Caco-2 (cell line): ENCODE data around the gene C3. TPM values are rescaled to one million over a fixed set of nuclear protein-coding genes. Genes with fewer than 3 reads are reported as not detected.

Experiments
- BruUV-seq: library from RNA; stranded (reverse); fragments of 400-500 nt; replicated peaks from 2 replicates; lab custom pipeline; 2021; lab: Mats Ljungman, UMichigan
- CTCF ChIA-PET: fragments of 300-600 bp; sonication (Branson Sonifier 250); formaldehyde crosslinking; loops from one replicate; lab custom pipeline; 2022; ENCODE audit warnings: antibody characterized with exemption; lab: Charles Lee
- POLR2A ChIA-PET: fragments of 300-600 bp; sonication (Branson Sonifier 250); formaldehyde crosslinking; loops from one replicate; lab custom pipeline; 2022; ENCODE audit warnings: antibody characterized with exemption; lab: Charles Lee
- DNase-seq, 2 experiments: peaks; one replicate each; pipeline versions ENCODE4 v3.0.0 to v3.0.0-alpha.2; 2020 to 2022
- H3K27me3 ChIP-seq: replicated peaks from 2 replicates; pipeline ENCODE4 v1.6.0; 2011; ENCODE audit warnings: low read length; ENCODE audit not compliant: control insufficient read depth, insufficient read depth
- H3K36me3 ChIP-seq: 2 replicates; pipeline ENCODE4 v1.5.1; 2011; ENCODE audit warnings: low read length; ENCODE audit not compliant: control insufficient read depth, insufficient read depth
- H3K4me1 ChIP-seq: fragments of 250-450 bp; sonication (Bioruptor Pico); 2 replicates; pipeline ENCODE4 v1.5.1; 2020; ENCODE audit warnings: mild to moderate bottlenecking
- H3K4me3 ChIP-seq: 2 replicates; pipeline ENCODE4 v1.5.1; 2011; ENCODE audit warnings: low read depth, mild to moderate bottlenecking, control low read depth, low read length
- H3K9me3 ChIP-seq: fragments of 250-450 bp; sonication (Bioruptor Pico); 2 replicates; pipeline ENCODE4 v1.5.1; 2020; ENCODE audit warnings: mild to moderate bottlenecking, moderate library complexity
- H3K27ac Mint-ChIP-seq: one replicate; pipeline ENCODE4 v1.8.0; 2022; ENCODE audit warnings: mixed read lengths; ENCODE audit not compliant: unreplicated experiment
- H3K27me3 Mint-ChIP-seq: one replicate; pipeline ENCODE4 v1.8.0; 2022; ENCODE audit warnings: mixed read lengths; ENCODE audit not compliant: insufficient read depth, unreplicated experiment
- H3K36me3 Mint-ChIP-seq: one replicate; pipeline ENCODE4 v1.8.0; 2022; ENCODE audit warnings: mild to moderate bottlenecking, mixed read lengths; ENCODE audit not compliant: insufficient read depth, unreplicated experiment
- H3K4me1 Mint-ChIP-seq: one replicate; pipeline ENCODE4 v1.8.0; 2022; ENCODE audit warnings: low read depth, mixed read lengths; ENCODE audit not compliant: unreplicated experiment
- H3K4me3 Mint-ChIP-seq: one replicate; pipeline ENCODE4 v1.8.0; 2022; ENCODE audit warnings: mild to moderate bottlenecking, moderate library complexity, mixed read lengths; ENCODE audit not compliant: unreplicated experiment
- H3K9me3 Mint-ChIP-seq: one replicate; pipeline ENCODE4 v1.8.0; 2022; ENCODE audit warnings: mixed read lengths; ENCODE audit not compliant: unreplicated experiment
- CTCF ChIP-seq, 2 experiments: fragments of 200-600 bp in 1 of 2; IDR thresholded peaks; 1 replicate in 1 of 2; 2 replicates in 1 of 2; pipeline versions ENCODE4 v1.5.1 to v1.8.0; 2011 to 2022; ENCODE audit warnings: antibody characterized with exemption in 1 of 2, control low read depth in 1 of 2, inconsistent platforms in 1 of 2, low read depth in 1 of 2, low read length in 1 of 2, mild to moderate bottlenecking in 1 of 2, moderate library complexity in 1 of 2; ENCODE audit not compliant: insufficient read depth in 1 of 2, severe bottlenecking in 1 of 2, unreplicated experiment in 1 of 2
- intact Hi-C: fragments of 100-400 bp; cut with micrococcal nuclease; formaldehyde crosslinking; loops from one replicate; pipeline ENCODE4 v1.10.0; 2022; ENCODE audit not compliant: unreplicated experiment
- total RNA-seq: library from RNA; stranded (reverse); gene quantifications from 2 replicates; pipeline ENCODE4 v1.2.3, GENCODE V29; 2022

Gene C3
- total RNA-seq, 1 experiment from 2014 or later: 21.7 TPM

- no peak for DNase-seq
- Histone ChIP-seq H3K27me3 (no peaks in the 10 kb centered on the region), H3K9me3 (no peaks in the 10 kb centered on the region), H3K4me3 (no peak overlapping the region), H3K36me3 (no peaks in the 10 kb centered on the region), H3K4me1 (no peaks in the 10 kb centered on the region)
- H3K4me1 Mint-ChIP-seq: no peaks in the 10 kb centered on the region
- H3K4me3 Mint-ChIP-seq: no peak overlapping the region
- no peaks in the 10 kb centered on the region for H3K9me3 Mint-ChIP-seq
- TF ChIP-seq CTCF (IDR thresholded peaks at IDR 0.05; ENCODE audit: insufficient read depth in 1 of 2, low read depth in 1 of 2, low read length in 1 of 2, severe bottlenecking in 1 of 2, unreplicated experiment in 1 of 2): no peak
- POLR2A ChIA-PET: no interaction called here
- H3K27ac Mint-ChIP-seq: no peak overlapping the region
- no TSS peak for BruUV-seq
- CTCF ChIA-PET: no interaction called here
- peaks cover 5% of the 10 kb centered on the region for H3K27me3 Mint-ChIP-seq
- intact Hi-C loops: no loop called here
- no peaks in the 10 kb centered on the region for H3K36me3 Mint-ChIP-seq
Measured at GRCh38 chr19:6678690-6679109, 41.8 kb downstream of the C3 start.

GRCh38 chr19:6677883-6678689 is 42.4 kb downstream of the C3 start:
- Mint-ChIP-seq H3K27me3 (peaks cover 5% of the 10 kb centered on the region), H3K27ac (no peak overlapping the region), H3K9me3 (no peaks in the 10 kb centered on the region), H3K4me3 (no peak overlapping the region), H3K4me1 (no peaks in the 10 kb centered on the region), H3K36me3 (no peaks in the 10 kb centered on the region)
- Histone ChIP-seq H3K9me3 (no peaks in the 10 kb centered on the region), H3K4me3 (no peak overlapping the region), H3K4me1 (no peaks in the 10 kb centered on the region), H3K27me3 (no peaks in the 10 kb centered on the region), H3K36me3 (no peaks in the 10 kb centered on the region)
- no peak for TF ChIP-seq CTCF (IDR thresholded peaks at IDR 0.05; ENCODE audit: insufficient read depth in 1 of 2, low read depth in 1 of 2, low read length in 1 of 2, severe bottlenecking in 1 of 2, unreplicated experiment in 1 of 2)
- no TSS peak for BruUV-seq
- peak in 1 of 2 experiments; percentile 18 for DNase-seq
- ChIA-PET CTCF (no interaction called here), POLR2A (no interaction called here)
- intact Hi-C loops: no loop called here

GRCh38 chr19:6677495-6677882 is 43.0 kb downstream of the C3 start:
- intact Hi-C loops: no loop called here
- Histone ChIP-seq H3K36me3 (no peaks in the 10 kb centered on the region), H3K4me1 (no peaks in the 10 kb centered on the region), H3K9me3 (no peaks in the 10 kb centered on the region), H3K27me3 (no peaks in the 10 kb centered on the region), H3K4me3 (no peak overlapping the region)
- no TSS peak for BruUV-seq
- POLR2A ChIA-PET: no interaction called here
- CTCF ChIA-PET: no interaction called here
- DNase-seq: no peak
- H3K4me3 Mint-ChIP-seq: no peak overlapping the region
- no peak overlapping the region for H3K27ac Mint-ChIP-seq
- no peaks in the 10 kb centered on the region for H3K9me3 Mint-ChIP-seq
- no peaks in the 10 kb centered on the region for H3K36me3 Mint-ChIP-seq
- H3K27me3 Mint-ChIP-seq: peaks cover 5% of the 10 kb centered on the region
- no peaks in the 10 kb centered on the region for H3K4me1 Mint-ChIP-seq
- no peak for TF ChIP-seq CTCF (IDR thresholded peaks at IDR 0.05; ENCODE audit: insufficient read depth in 1 of 2, low read depth in 1 of 2, low read length in 1 of 2, severe bottlenecking in 1 of 2, unreplicated experiment in 1 of 2)
